ENCODE measurements around the gene DNAH17.
"Not testable (repeated sequence)": the region's sequence is repeated elsewhere in the genome, so short reads cannot be mapped to it uniquely, and the experiment has no call there.

The DNAH17 gene

DNA sequence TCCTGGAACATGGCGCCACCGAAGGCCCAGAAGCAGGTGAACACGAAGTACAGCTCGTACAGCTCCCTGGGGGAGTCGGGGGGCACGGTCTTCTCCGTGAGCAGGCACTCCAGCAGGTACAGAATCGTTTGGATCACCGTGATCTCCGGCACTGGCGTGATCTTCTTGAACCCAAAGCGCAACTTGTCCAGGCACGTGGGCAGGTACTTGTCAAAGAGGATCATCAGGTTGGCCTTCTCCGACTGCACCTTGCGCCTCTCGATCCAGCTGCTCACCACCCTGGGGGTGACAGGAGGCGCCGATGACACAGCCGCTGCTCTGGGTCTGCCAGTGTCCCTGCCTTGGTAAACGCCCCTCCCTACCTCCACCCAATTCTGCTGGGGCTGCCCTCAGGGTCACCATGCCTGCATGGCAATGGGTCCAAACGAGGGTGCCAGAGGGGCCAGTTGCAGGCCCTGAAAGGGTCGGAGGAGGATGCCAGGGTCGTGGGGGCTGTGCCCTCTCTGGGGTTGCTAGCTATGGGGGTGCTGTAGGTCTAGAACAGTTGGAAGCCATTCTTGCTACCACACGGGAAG is 90.9 kb downstream of the DNAH17 start:
- no peak for FAIRE-seq

DNA sequence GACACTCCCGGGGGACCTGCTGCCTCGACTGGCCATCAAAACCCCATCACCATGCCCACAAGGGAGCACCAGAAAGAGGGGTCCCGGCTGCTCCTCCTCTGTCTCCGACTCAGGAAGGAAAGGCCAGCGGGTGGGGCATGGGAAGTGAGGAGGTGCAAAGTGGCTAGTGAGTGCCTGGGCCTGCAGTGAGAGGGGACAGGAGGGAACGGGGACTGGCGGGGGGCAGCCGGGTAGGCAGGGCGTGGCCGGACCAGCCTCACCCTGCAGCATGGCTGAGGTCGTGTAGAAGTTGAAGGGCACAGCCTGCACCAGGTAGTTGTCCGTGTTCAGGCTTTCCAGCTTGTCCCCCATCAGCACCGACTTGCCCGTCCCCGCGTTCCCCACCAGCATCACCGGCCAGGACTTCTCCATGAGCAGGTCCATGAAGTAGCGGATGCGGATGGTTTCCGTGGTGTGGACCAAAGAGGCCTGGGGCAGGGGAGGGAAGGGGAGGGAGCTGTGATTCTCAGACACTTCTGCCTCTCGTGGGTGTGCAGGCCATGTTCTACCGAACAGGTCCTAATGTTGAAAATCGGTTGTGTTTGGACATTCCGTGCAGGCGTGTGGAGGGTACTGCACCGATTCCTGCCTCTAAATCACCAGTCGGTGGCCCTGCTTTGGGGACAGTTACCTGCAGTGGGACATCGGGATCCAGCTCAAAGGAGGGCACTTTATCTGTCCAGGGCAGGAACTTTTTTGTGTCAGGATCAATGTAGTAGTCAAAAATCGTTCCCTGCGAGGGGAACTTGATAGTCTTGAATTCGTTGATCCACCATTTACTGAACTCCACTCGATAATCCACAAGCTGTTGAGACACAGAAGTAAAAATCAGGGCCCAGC is 91.7 kb downstream of the DNAH17 start:
- peak; percentile 31 for FAIRE-seq
- no peak for DNase-seq (ENCODE audit: insufficient read length, low spot score)

More for the DNA sequence above, 90.9 kb downstream of the DNAH17 start:
- DNase-seq (ENCODE audit: insufficient read length, low spot score): no peak

DNA sequence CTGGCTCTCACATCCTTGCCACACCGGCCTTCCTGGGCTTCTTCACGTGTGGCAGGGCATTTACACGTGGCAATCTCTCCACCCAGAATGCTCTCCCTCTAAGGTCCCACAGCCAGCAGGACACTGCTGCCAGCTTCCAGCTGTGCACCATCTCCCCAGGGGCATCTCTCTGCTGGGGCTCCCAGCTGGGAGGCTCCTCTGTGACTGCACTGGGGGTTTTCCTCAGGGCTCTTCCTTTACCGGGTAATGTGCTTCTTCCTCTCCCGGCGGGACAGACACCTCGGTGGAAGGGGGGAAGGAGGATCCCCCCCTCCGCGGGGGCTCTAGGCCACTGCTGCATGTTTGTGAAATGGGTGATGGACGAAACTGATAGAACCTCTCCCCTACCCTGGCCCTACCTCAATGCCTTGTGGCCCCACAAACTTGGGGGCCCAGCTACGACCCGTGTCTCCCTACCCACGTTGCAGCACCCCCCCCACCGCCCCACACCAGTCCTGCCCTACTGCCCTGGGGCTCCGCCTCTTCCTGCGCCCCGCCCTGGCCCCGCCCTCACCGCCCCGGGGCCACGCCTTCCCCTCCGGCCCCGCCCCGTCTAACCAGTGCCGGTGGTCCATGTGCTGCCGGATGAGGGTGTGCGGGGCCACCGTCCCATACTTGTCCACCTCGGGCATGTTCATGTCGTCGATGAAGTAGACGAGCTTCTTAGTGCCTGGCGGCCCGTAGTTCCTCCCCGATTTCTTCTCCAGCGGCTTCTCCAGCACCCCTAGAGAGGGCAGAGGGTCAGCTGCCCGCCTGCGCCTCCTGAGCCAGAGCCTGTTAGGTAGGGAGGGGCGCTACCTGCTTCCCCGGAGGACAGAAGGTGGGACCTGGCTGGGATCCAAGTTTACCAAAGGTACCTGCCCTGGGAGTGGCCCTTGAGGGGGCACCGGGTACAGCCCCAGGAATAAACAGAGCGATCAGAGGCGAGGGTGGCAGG is 92.6 kb downstream of the DNAH17 start:
- no peak for FAIRE-seq
- DNase-seq (ENCODE audit: insufficient read length, low spot score): no peak

DNA sequence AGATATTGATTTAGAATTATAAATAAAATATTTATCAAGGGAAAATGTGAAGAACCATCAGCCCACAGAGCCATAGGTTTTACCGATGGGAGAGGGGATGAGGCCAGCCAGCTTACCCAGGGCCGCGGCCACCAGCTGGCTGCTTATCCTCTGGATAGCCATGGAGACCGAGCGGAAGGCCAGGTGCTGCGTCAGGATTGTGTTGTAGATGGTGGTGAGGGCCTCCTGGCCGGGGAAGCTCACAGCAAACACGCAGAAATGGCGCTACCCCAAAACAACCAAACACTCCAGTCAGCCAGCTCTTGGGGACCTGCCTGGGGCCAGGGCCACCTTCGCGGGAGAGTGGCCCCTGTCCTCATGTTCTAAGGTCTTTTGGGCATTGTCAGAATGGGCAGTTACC is 97.8 kb downstream of the DNAH17 start:
- DNase-seq (ENCODE audit: insufficient read length, low spot score) (no peak), FAIRE-seq (no peak)

DNA sequence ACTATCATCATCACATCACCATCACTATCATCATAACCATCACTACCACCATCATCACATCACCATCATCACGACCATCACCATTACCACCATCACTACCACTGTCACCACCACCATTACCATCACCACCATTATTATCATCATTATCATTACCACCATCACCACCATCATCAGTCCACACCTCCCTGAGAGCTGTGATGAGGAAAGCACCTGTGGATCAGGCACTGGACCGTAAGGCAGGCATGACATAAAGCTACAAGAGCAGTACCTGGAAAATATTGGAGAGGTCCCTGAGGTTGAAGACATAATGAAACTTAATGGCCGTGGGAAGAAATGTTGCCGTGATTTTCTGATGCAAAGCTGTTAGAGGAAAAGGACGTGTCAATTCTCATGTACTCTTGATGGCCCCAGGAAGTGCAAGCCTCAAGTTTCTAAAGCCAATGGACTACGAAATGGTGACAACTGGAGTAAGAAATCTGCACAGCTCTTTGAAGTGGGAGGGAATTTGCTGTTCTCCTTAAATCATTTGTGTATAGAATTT is 98.4 kb downstream of the DNAH17 start:
- FAIRE-seq (no peak), DNase-seq (ENCODE audit: insufficient read length, low spot score) (no peak)

DNA sequence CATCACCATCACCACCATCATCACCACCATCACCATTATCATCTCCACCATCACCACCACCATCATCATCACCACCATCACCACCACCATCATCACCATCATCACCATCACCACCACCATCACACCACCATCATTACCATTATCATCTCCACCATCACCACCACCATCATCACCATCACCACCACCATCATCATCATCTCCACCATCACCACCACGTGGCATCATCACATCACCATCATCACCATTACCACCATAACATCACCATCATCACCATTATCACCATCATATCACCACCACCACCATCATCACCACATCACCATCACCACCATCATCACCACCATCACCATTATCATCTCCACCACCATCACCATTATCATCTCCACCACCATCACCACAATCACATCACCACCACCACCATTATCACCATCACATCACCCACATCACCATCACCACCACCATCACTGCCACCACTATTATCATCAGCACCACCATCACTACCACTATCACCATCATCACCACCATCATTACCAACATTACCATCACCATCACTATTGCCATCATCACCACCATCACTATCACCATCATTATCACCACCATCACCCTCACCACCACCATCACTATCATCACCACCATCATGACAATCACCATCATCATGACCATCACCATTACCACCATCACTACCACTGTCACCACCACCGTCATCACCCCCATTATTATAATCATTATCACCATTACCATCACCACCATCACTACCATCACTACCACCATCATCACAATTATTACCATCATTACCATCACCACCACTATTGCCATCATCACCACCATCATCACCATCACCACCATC is 99.1 kb downstream of the DNAH17 start:
- DNase-seq (ENCODE audit: insufficient read length, low spot score): no peak
- peak; percentile 100 for FAIRE-seq

DNA sequence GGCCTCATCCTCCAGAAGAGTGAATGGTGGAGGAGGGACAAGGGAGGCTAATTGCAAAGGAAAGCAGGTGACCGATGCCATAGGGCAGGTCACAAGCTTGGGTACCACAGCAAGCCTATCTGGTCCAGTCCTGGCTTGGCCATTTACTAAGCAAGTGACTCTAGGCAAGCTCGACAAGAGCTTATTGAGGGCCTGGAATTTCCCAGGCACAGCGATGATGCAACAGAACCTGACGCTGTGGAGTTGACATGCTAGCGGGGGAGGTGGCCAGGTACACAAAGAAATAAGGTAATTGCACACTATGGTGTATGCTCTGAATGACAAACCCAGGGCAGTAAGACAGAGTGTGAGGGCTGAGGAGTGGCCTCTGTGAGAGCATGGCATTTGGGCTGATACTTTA is 100.2 kb downstream of the DNAH17 start:
- FAIRE-seq (peak; percentile 13), DNase-seq (ENCODE audit: insufficient read length, low spot score) (no peak)

DNA sequence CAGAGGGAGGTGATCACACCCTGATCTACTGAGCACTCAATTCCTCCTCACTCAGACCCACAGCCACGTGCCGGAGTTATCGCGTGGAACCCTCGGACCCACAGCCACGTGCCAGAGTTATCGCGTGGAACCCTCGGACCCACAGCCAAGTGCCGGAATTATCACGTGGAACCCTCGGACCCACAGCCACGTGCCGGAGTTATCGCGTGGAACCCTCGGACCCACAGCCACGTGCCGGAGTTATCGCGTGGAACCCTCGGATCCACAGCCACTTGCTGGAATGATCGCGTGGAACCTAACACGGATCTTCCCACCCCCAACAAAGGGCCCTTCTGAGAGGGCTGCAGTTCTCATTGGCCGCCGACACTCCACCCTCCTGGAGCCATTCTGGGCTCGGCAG is 101.0 kb downstream of the DNAH17 start:
- no peak for FAIRE-seq
- DNase-seq (ENCODE audit: insufficient read length, low spot score): no peak

DNA sequence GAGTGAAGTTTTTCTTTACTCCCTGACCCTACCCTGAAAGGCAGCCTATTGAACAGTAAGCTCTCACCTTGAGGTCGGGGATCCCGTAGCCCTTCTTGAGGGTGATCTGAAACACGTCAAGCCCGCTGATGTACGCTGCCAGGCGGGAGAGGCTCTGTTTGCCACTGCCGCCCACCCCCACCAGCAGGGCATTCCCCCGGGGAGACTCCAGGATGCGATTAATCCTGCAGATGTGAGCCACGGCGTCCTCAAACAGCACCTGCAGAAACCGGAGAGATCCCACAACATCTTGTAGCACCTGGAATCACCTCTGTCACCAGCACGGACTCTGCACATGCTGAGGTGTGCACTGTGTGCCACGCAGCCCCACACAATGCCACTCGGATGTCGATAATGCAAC is 102.0 kb downstream of the DNAH17 start:
- DNase-seq (ENCODE audit: insufficient read length, low spot score) (no peak), FAIRE-seq (no peak)

DNA sequence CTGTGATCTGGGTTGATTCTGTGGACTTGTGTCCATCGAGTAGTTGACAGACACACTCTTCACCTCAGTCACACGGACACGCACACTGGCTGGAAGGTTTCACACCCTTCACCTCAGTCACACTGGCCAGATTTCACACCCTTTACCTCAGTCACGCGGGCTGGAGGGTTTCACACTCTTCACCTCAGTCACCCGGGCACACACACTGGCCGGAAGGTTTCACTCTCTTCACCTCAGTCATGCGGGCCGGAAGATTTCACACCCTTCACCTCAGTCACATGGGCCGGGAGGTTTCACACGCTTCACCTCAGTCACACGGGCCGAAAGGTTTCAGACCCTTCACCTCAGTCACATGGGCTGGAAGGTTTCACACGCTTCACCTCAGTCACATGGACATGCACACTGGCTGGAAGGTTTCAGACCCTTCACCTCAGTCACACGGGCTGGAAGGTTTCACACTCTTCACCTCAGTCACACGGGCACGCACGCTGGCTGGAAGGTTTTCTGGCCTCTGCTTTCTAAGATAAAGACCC is 102.5 kb downstream of the DNAH17 start:
- no peak for DNase-seq (ENCODE audit: insufficient read length, low spot score)
- FAIRE-seq: peak; percentile 23

DNA sequence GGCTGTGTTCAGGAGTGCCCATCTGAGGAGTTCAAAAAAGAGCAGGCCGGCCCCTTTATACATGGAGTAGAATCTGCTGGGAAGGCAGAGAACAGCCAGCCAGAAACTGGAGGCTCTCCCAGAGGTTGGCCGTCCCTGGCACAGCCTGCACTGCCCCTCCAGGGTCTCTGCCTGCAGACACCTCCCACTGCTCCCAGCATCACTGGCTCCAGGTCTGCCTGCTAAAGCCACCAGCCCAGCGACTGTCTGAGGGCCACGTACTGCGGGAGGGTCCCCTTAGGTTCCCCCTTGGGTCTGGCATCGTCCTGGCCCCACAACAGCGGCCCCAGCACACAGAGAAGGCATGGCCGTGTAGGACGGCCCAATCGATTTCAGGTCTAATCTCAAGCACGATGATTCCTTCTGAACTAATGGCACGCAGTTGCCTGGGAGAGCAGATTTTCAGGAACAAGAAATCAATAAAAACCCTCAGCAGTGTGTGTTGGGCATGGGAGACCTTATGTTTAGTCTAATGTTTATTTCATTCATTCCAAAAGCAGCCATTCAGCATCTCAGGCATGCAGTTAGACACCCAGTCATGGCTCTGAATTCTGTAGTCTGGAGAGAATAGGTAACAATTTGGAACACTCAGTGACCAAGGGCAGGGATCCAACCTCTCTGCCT is 103.1 kb downstream of the DNAH17 start:
- DNase-seq (ENCODE audit: insufficient read length, low spot score) (no peak), FAIRE-seq (no peak)

DNA sequence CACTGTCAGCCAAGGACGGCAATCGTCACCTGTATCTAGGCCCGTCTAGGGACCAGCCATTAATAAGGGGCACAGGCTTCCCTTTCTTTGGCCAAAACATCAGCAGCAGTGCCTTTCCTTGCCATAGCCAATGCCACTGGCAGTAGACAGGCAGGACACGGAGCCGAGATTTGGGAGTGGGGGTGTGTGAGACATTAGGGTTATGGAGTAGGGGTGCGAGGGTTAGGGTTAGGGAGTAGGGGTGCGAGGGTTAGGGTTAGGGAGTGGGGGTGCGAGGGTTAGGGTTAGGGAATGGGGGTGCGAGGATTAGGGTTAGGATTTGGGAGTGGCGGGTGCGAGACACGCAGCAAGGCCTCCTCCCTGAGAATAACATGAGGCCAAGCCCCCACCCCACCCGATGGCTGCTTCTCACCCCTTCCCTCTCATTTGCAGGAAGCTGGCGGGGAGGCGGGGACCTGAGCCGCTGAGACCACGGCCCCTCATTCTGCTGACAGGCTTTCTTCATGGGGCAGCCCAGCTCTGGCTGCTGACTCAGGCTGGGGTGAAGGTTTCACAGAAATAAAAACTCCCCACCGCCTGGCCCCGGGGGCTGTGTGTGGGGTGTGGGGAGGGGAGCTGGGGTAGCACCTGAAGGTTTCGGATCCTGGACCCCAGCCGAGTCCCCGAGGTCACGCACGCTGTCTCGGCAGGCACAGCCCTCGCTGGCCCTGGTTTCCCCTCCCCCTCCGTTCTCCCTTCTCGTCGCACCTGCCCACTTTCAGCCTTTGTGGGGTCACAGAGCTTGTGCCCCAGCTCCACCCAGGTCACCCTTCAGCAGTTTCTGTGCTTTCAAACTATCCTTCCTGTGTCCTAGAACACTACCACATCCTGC is 104.9 kb downstream of the DNAH17 start:
- no peak for FAIRE-seq

DNA sequence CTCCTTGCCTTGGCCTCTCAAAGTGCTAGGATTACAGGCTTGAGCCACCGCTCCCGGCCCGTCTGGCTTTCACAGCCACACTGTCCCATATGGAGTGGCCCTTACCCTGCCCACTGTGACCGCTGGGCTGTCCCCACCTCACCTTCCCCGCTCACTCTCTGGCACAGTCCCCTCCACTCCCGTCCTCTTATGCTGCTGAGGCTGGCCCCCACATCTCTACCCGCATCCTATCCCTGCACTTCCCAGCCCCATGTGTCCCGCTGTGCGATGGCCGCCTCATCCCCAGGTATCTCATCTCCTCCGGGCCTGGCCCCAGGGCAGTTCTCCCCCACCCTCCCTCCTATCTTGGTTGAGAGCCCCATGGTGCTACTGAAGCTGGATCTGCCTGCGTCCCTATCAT is 105.6 kb downstream of the DNAH17 start:
- FAIRE-seq: no peak
- DNase-seq (ENCODE audit: insufficient read length, low spot score): no peak

More for the DNA sequence above, 104.9 kb downstream of the DNAH17 start:
- DNase-seq (ENCODE audit: insufficient read length, low spot score): no peak

DNA sequence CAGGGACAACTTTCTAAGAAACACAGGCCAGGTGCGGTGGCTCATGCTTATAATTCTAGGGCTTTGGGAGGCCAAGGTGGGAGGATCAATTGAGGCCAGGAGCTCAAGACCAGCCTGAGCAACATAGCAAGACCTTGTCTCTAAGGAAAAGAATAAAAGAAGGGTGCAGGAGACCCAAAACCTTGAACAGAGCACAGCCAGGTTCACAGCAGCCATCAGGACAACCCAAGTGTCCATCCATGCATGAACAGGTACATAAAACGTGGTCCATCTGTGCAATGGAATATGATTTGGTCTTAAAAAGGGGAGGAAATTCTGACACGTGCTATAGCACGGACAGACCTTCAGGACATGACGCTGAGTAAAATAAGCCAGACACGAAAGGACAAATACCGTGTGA is 107.8 kb downstream of the DNAH17 start:
- DNase-seq (ENCODE audit: insufficient read length, low spot score) (no peak), FAIRE-seq (no peak)

DNA sequence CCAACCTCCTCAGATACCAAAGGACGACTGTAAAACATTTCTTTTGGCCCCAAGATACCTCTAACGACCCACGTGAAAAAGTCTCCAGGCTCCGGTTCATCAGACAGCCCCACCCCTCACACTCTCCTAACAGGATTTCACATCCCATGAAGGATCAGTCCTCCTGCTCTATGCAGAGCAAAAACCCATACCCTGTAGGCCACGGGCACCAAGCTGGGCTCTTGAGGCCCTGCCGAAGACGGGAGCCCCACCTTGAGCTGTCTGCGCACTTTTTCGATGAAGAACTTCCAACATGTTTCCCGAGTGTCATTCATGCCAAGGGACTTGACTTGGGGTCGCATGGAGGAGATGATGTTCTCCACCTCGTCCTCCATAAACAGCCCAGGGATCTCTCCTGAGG is 108.8 kb downstream of the DNAH17 start:
- DNase-seq (ENCODE audit: insufficient read length, low spot score): no peak
- FAIRE-seq: no peak

DNA sequence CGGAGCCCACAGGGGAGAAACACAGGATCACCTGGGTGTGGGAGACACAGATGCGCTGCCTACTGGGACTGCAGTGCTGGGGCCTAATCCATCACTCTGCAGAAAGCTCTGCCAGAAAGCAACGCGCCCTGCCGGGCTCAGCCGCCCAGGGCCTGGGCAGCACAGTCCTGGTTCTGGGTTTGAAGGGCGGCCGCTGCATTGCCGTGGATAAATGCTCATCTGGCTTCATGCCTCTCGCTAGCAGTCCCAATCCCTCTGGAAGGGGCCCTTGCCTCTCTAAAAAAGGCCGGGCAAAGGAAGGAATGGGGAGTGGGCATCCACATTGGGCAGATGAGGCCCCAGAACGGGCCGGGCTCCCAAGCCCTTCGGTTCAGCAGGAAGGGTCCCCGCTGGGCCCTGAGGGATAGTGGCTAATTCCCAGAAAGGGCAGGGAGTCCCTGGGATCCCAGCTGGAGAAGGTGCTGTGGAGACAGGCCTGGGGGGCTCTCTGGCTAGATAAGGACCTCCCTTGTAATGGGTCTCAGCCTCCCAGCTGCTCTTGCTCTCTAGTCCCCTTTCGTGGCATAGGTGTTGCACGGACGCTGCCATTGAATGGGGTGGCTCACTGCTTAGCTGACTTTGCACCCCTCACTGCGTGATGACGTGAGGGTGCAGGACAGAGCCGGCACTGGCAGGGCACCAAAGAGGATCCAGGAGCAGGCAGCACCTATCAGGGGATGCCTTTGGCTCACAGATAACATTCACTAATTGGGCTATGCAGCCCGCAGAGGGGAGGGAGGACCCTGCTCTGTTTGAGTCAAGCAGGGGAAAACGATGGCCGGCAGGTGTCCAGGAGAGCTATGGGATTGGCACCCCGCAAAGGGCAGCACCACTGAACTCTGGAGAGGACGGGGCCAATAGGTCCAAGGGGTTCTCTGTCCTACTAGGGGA is 110.1 kb downstream of the DNAH17 start:
- DNase-seq (ENCODE audit: insufficient read length, low spot score) (no peak), FAIRE-seq (no peak)

DNA sequence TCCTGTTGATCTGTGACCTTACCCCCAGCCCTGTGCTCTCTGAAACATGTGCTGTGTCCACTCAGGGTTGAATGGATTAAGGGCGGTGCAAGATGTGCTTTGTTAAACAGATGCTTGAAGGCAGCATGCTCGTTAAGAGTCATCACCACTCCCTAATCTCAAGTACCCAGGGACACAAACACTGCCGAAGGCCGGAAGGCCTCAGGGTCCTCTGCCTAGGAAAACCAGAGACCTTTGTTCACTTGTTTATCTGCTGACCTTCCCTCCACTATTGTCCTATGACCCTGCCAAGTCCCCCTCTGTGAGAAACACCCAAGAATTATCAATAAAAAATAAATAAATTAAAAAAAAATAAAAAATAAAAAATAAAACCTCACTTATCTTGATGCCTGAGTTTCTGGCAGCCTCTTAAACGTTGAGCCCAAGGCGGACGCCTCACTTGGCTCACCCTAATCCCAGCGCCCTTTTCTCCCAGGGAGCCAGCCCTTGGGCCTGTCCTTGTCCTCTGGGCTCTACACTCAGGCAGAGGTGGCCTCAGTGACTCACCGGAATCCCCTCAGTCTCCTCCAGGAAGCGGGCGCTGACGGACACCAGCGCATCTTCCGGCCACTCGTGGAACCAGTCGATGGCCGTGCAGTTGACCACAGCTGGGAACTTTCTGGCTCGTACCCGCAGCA is 110.9 kb downstream of the DNAH17 start:
- DNase-seq (ENCODE audit: insufficient read length, low spot score); FAIRE-seq: not testable (repeated sequence)

All from HTR-8/SVneo (cell line).